A673 (cell line): Measurements from ENCODE around the gene ACE.

ENCODE experiments used
- EZH2 ChIP-seq: fragments of 200-600 bp; sonication (generic); IDR thresholded peaks from 2 replicates; pipeline ENCODE4 v1.6.1; 2017; ENCODE audit warnings: borderline replicate concordance, low read depth, mild to moderate bottlenecking, mixed read lengths, antibody characterized with exemption, low read length; ENCODE audit not compliant: poor library complexity, severe bottlenecking
- TF ChIP-seq, protein P1 (sequence below): fragments of 300-800, 200-600 bp; sonication (generic); conservative IDR thresholded peaks from 2 replicates; pipeline ENCODE4 v1.5.1; 2017; ENCODE audit warnings: low read depth, mild to moderate bottlenecking, antibody characterized with exemption, low read length, moderate library complexity, mixed read lengths

- TF ChIP-seq, protein P1, sequence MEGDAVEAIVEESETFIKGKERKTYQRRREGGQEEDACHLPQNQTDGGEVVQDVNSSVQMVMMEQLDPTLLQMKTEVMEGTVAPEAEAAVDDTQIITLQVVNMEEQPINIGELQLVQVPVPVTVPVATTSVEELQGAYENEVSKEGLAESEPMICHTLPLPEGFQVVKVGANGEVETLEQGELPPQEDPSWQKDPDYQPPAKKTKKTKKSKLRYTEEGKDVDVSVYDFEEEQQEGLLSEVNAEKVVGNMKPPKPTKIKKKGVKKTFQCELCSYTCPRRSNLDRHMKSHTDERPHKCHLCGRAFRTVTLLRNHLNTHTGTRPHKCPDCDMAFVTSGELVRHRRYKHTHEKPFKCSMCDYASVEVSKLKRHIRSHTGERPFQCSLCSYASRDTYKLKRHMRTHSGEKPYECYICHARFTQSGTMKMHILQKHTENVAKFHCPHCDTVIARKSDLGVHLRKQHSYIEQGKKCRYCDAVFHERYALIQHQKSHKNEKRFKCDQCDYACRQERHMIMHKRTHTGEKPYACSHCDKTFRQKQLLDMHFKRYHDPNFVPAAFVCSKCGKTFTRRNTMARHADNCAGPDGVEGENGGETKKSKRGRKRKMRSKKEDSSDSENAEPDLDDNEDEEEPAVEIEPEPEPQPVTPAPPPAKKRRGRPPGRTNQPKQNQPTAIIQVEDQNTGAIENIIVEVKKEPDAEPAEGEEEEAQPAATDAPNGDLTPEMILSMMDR, result no peak
- TF ChIP-seq EZH2, result no peak
These were observed 60.1 kb downstream of the ACE start for GRCh38 chr17:63537001-63537400.
